B cell (primary cell): ENCODE measurements around the gene HK3. TPM values are rescaled to one million over a fixed set of nuclear protein-coding genes. Genes with fewer than 3 reads are reported as not detected.

ENCODE experiments used
- ATAC-seq: fragments of 200-7000 bp; cut with Tn5 transposase; one replicate; pipeline ENCODE4 v1.10.0; 2021; ENCODE audit warnings: low read depth, mild to moderate bottlenecking, moderate number of reproducible peaks, moderate library complexity
- CTCF ChIA-PET: fragments of 350-600 bp; sonication (Branson Sonifier 250); formaldehyde crosslinking; loops from one replicate; lab custom pipeline; 2021; ENCODE audit warnings: antibody characterized with exemption, inconsistent platforms; lab: Charles Lee
- POLR2A ChIA-PET: fragments of 350-600 bp; sonication (Branson Sonifier 250); formaldehyde crosslinking; loops from one replicate; lab custom pipeline; 2021; ENCODE audit warnings: antibody characterized with exemption; lab: Charles Lee
- DNase-seq: peaks from one replicate; pipeline ENCODE4 v3.0.0; 2013
- H2AFZ ChIP-seq: 2 replicates; pipeline ENCODE4 v1.6.1; 2012; ENCODE audit warnings: mild to moderate bottlenecking, low read depth, low read length; ENCODE audit not compliant: insufficient read depth, poor library complexity, severe bottlenecking
- H3K27ac ChIP-seq, 2 donors: 1 replicate in 1 of 2; 2 replicates in 1 of 2; pipeline ENCODE4 v1.5.1; 2012 to 2013; ENCODE audit warnings: low read length in 2 of 2, mild to moderate bottlenecking in 2 of 2, moderate library complexity in 1 of 2
- H3K27me3 ChIP-seq, 4 experiments: fragments of 200-600 bp in 1 of 4; sonication (generic) in 1 of 4; replicated peaks in 1 of 4; 1 replicate in 2 of 4; 2 replicates in 2 of 4; pipeline versions ENCODE4 v1.6.1 to v1.7.0; 2013 to 2016; ENCODE audit warnings: low read length in 3 of 4, mild to moderate bottlenecking in 2 of 4, mixed read lengths in 1 of 4, moderate library complexity in 1 of 4; ENCODE audit not compliant: insufficient read depth in 4 of 4, control insufficient read depth in 3 of 4; ENCODE audit errors: control extremely low read depth in 1 of 4
- H3K36me3 ChIP-seq, 2 experiments: replicated peaks in 1 of 2; 1 replicate in 1 of 2; 2 replicates in 1 of 2; pipeline versions ENCODE4 v1.6.1 to v1.7.1; 2013; ENCODE audit warnings: low read length in 1 of 2; ENCODE audit not compliant: insufficient read depth in 2 of 2, control insufficient read depth in 1 of 2; ENCODE audit errors: control extremely low read depth in 1 of 2, extremely low read depth in 1 of 2
- H3K4me1 ChIP-seq, 2 donors: fragments of 200-600 bp in 1 of 2; sonication (generic) in 1 of 2; 1 replicate in 1 of 2; 2 replicates in 1 of 2; pipeline versions ENCODE4 v1.5.1 to v1.6.1; 2013 to 2017; ENCODE audit warnings: low read length in 2 of 2; ENCODE audit not compliant: control insufficient read depth in 2 of 2, insufficient read depth in 2 of 2
- H3K4me2 ChIP-seq: replicated peaks from 2 replicates; pipeline ENCODE3; 2012; ENCODE audit warnings: mild to moderate bottlenecking, low read depth, low read length; ENCODE audit not compliant: poor library complexity, severe bottlenecking
- H3K4me3 ChIP-seq, 5 experiments: fragments of 200-600 bp in 1 of 5; sonication (generic) in 1 of 5; 1 replicate in 3 of 5; 2 replicates in 2 of 5; pipeline versions ENCODE4 v1.5.1 to v1.7.0; 2011 to 2016; ENCODE audit warnings: low read length in 4 of 5, mild to moderate bottlenecking in 4 of 5, low read depth in 2 of 5, control low read depth in 1 of 5, moderate library complexity in 1 of 5; ENCODE audit not compliant: insufficient read depth in 1 of 5; ENCODE audit errors: control extremely low read depth in 1 of 5, extremely low read depth in 1 of 5
- H3K79me2 ChIP-seq: fragments of 200-600 bp; sonication (generic); one replicate; pipeline ENCODE4 v1.6.0; 2016; ENCODE audit warnings: low read length; ENCODE audit not compliant: control insufficient read depth, insufficient read depth
- H3K9ac ChIP-seq: fragments of 200-600 bp; sonication (generic); 2 replicates; pipeline ENCODE4 v1.6.1; 2017; ENCODE audit warnings: mild to moderate bottlenecking, low read length, moderate library complexity
- H3K9me3 ChIP-seq, 3 donors: one replicate each; pipeline versions ENCODE4 v1.6.1 to v1.7.1; 2013; ENCODE audit warnings: low read length in 2 of 3; ENCODE audit not compliant: control insufficient read depth in 2 of 3, insufficient read depth in 1 of 3; ENCODE audit errors: control extremely low read depth in 1 of 3
- H4K20me1 ChIP-seq: 2 replicates; pipeline ENCODE4 v1.6.0; 2012; ENCODE audit warnings: mild to moderate bottlenecking, low read length; ENCODE audit not compliant: insufficient read depth, control insufficient read depth, poor library complexity, severe bottlenecking
- H3K27ac Mint-ChIP-seq: one replicate; pipeline ENCODE4 v1.8.0; 2021; ENCODE audit warnings: mixed read lengths
- H3K27me3 Mint-ChIP-seq: one replicate; pipeline ENCODE4 v1.8.0; 2021; ENCODE audit warnings: mixed read lengths
- H3K4me1 Mint-ChIP-seq: one replicate; pipeline ENCODE4 v1.8.0; 2021; ENCODE audit warnings: mixed read lengths
- H3K4me3 Mint-ChIP-seq: one replicate; pipeline ENCODE4 v1.8.0; 2021; ENCODE audit warnings: mixed read lengths
- H3K9me3 Mint-ChIP-seq: one replicate; pipeline ENCODE4 v1.8.0; 2022; ENCODE audit warnings: mixed read lengths; ENCODE audit not compliant: insufficient read depth
- EZH2 ChIP-seq: IDR thresholded peaks from 2 replicates; pipeline ENCODE4 v1.6.1; 2012; ENCODE audit warnings: borderline replicate concordance, low read depth, mild to moderate bottlenecking, moderate library complexity, low read length; ENCODE audit not compliant: insufficient read depth, poor library complexity, severe bottlenecking
- WGBS: methylation state at CpG from one replicate; pipeline ENCODE4 v1.1.5; 2013; ENCODE audit warnings: missing lambda C conversion rate; ENCODE audit not compliant: insufficient coverage; 5-methylcytosine and 5-hydroxymethylcytosine counted together
- intact Hi-C: fragments of 100-400 bp; cut with micrococcal nuclease; formaldehyde crosslinking; loops from one replicate; pipeline ENCODE4 v1.10.0; 2022
- polyA plus RNA-seq: library from polyadenylated mRNA; depleted of rRNA; stranded (reverse); fragments of >200 nt; gene quantifications from 2 replicates; pipeline ENCODE4 v1.2.3, GENCODE V29; 2012
- total RNA-seq, 2 donors: library from RNA; stranded (reverse); fragments of 120-200 nt in 1 of 2; gene quantifications; 1 replicate in 1 of 2; 2 replicates in 1 of 2; pipeline versions ENCODE4 v1.2.3 to v1.2.4, GENCODE V29; 2013 to 2022
- TF ChIP-seq, protein P1 (sequence below): fragments of 200-600 bp; IDR thresholded peaks from one replicate; pipeline ENCODE4 v1.8.0; 2022; ENCODE audit warnings: antibody characterized with exemption, mild to moderate bottlenecking

The HK3 gene
- total and polyA plus RNA-seq, 2 donors (not counting 1 experiment from before 2014, with no cell fraction given): 0.30 to 5.0 TPM

DNA sequence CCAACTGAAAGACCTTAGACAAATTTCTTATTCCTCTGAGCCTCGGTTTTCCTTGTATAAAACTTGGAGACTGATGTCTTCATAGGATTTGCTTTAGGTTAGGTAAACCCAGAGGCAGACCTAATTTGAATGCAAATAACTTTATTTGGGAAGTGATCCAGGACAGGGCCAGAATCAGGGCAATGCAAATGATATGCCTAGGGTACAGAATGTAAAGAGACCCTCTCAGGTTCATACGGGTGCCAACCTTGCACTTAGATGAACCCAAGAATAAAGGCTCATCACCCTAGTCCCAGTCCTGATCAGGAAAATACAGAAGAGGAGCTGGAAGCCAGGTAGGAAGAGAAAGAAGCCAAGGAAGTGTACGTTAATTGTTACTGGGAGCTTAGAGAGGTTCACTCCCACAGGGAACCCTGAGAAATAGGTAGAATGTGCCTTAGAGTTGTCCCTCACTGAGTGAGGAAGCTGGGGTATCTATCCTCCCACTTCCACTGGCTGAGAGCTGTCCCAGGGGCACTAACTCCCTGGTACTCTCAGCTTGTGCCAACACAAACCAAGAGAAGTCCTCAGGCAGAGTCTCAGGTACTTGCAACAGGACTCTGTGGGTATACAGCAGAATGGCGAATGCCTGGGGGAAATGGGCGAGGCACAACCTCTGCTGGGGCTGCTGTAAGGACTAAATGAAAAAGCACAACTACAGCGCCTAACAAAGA lies 3.1 kb upstream of the HK3 start:
- no peak overlapping the region for H3K4me2 ChIP-seq
- Mint-ChIP-seq H3K4me3 (no peak overlapping the region), H3K27ac (no peak overlapping the region), H3K27me3 (peaks cover 5% of the 10 kb centered on the region), H3K4me1 (peaks cover 16% of the 10 kb centered on the region), H3K9me3 (no peaks in the 10 kb centered on the region)
- no peaks in the 10 kb centered on the region for H3K27me3 ChIP-seq
- peaks cover 5 to 11% of the 10 kb centered on the region in 2 donors for H3K4me1 ChIP-seq
- H3K79me2 ChIP-seq: no peaks in the 10 kb centered on the region
- peaks cover 22 to 40% of the 10 kb centered on the region in 2 experiments for H3K36me3 ChIP-seq
- H3K27ac ChIP-seq: peak overlapping the region in 1 of 2 donors; percentile 48
- DNase-seq (no peak), ATAC-seq (no peak)
- no peaks in the 10 kb centered on the region for H3K9me3 ChIP-seq
- WGBS: 100% methylated on average over 2 of the region's 6 CpGs
- intact Hi-C loops: no loop called here
- H3K9ac ChIP-seq: no peak overlapping the region
- ChIA-PET POLR2A (no interaction called here), CTCF (no interaction called here)
- no peak overlapping the region for H2AFZ ChIP-seq
- TF ChIP-seq EZH2: no peak
- TF ChIP-seq, protein P1, sequence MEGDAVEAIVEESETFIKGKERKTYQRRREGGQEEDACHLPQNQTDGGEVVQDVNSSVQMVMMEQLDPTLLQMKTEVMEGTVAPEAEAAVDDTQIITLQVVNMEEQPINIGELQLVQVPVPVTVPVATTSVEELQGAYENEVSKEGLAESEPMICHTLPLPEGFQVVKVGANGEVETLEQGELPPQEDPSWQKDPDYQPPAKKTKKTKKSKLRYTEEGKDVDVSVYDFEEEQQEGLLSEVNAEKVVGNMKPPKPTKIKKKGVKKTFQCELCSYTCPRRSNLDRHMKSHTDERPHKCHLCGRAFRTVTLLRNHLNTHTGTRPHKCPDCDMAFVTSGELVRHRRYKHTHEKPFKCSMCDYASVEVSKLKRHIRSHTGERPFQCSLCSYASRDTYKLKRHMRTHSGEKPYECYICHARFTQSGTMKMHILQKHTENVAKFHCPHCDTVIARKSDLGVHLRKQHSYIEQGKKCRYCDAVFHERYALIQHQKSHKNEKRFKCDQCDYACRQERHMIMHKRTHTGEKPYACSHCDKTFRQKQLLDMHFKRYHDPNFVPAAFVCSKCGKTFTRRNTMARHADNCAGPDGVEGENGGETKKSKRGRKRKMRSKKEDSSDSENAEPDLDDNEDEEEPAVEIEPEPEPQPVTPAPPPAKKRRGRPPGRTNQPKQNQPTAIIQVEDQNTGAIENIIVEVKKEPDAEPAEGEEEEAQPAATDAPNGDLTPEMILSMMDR: no peak
- H3K4me3 ChIP-seq: no peak overlapping the region
- no peaks in the 10 kb centered on the region for H4K20me1 ChIP-seq

DNA sequence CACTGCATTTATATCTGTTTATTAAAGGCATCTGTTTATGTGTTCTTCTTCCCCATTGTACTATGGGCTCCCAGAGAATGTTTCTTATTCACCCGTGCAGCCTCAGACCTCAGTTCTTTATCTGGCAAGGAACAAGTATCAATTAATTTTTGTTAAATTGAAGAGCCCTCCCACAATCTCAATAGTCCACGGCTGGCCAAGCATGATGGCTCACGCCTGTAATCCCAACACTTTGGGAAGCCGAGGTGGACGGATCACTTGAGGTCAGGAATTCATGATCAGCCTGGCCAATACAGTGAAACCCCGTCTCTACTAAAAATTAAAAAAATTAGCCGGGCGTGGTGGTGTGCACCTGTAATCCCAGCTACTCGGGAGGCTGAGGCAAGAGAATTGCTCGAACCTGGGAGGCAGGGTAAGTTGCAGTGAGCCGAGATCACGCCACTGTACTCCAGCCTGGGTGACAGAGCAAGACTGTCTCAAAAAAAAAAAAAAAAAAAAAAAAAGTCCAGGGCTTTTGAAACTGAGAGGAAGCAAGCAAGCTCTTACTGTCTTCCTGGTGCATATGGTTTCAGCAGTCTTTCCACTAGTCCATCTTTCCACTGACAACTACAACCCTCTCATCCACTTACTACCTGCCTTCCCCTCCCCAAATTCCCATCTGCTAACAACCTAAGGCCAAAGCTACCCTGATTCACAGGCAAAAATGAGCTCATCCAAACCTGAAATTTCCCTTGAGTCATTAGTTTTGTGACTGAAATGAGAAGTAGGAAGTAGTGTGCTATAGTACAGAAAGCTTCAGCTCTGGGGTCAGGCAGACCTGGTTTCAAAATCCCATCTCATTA lies 2.3 kb upstream of the HK3 start:
- H3K27ac ChIP-seq: peak overlapping the region in 1 of 2 donors; percentile 48
- H3K4me1 ChIP-seq: peaks cover 5 to 11% of the 10 kb centered on the region in 2 donors
- H3K27me3 Mint-ChIP-seq: peaks cover 5% of the 10 kb centered on the region
- no peak for ATAC-seq
- no peaks in the 10 kb centered on the region for H3K79me2 ChIP-seq
- H3K4me2 ChIP-seq: no peak overlapping the region
- CTCF ChIA-PET: no interaction called here
- H3K4me3 ChIP-seq: no peak overlapping the region
- intact Hi-C loops: no loop called here
- TF ChIP-seq, protein P1: no peak
- no peak for TF ChIP-seq EZH2
- no peak overlapping the region for H3K4me3 Mint-ChIP-seq
- H3K27ac Mint-ChIP-seq: no peak overlapping the region
- H3K9ac ChIP-seq: no peak overlapping the region
- peaks cover 16% of the 10 kb centered on the region for H3K4me1 Mint-ChIP-seq
- POLR2A ChIA-PET: no interaction called here
- peaks cover 16 to 32% of the 10 kb centered on the region in 2 experiments for H3K36me3 ChIP-seq
- no peaks in the 10 kb centered on the region for H4K20me1 ChIP-seq
- no peaks in the 10 kb centered on the region for H3K27me3 ChIP-seq
- H3K9me3 ChIP-seq: no peaks in the 10 kb centered on the region
- no peak overlapping the region for H2AFZ ChIP-seq
- no peak for DNase-seq
- WGBS: 89% methylated on average over 11 of the region's 12 CpGs
- no peaks in the 10 kb centered on the region for H3K9me3 Mint-ChIP-seq
